Smooth muscle cell (in vitro differentiated cells): ENCODE measurements around the gene PAX8. TPM values are rescaled to one million over a fixed set of nuclear protein-coding genes. Genes with fewer than 3 reads are reported as not detected.

ENCODE experiments used
- DNase-seq: peaks from one replicate; lab custom pipeline; 2025; ENCODE audit not compliant: unreplicated experiment; lab: John Stamatoyannopoulos, UW
- H2AFZ ChIP-seq: fragments of 200-600 bp; sonication (generic); 2 replicates; pipeline ENCODE4 v1.6.0; 2016; ENCODE audit warnings: antibody characterized with exemption, low read depth, mild to moderate bottlenecking
- H3F3A ChIP-seq: fragments of 200-600 bp; sonication (generic); 2 replicates; pipeline ENCODE4 v1.6.0; 2017; ENCODE audit warnings: antibody characterized with exemption, low read depth
- H3K27ac ChIP-seq: fragments of 200-600 bp; sonication (generic); 2 replicates; pipeline ENCODE4 v1.5.1; 2016; ENCODE audit warnings: low read depth, mild to moderate bottlenecking
- H3K27me3 ChIP-seq: fragments of 200-600 bp; sonication (generic); 2 replicates; pipeline ENCODE4 v1.6.1; 2016; ENCODE audit warnings: low read depth, mild to moderate bottlenecking
- H3K36me3 ChIP-seq: fragments of 200-600 bp; sonication (generic); 2 replicates; pipeline ENCODE4 v1.5.1; 2016; ENCODE audit warnings: low read depth
- H3K4me1 ChIP-seq: fragments of 200-600 bp; sonication (generic); 2 replicates; pipeline ENCODE4 v1.5.1; 2016; ENCODE audit warnings: low read depth
- H3K4me2 ChIP-seq: fragments of 200-600 bp; sonication (generic); 2 replicates; pipeline ENCODE4 v1.6.0; 2016; ENCODE audit warnings: mild to moderate bottlenecking
- H3K4me3 ChIP-seq: fragments of 200-600 bp; sonication (generic); 2 replicates; pipeline ENCODE4 v1.5.1; 2016; ENCODE audit warnings: mild to moderate bottlenecking
- H3K79me2 ChIP-seq: fragments of 200-600 bp; sonication (generic); 2 replicates; pipeline ENCODE4 v1.6.0; 2016; ENCODE audit warnings: low read depth, mild to moderate bottlenecking
- H3K9ac ChIP-seq: fragments of 200-600 bp; sonication (generic); 2 replicates; pipeline ENCODE4 v1.6.0; 2016; ENCODE audit warnings: low read depth
- H3K9me3 ChIP-seq: fragments of 200-600 bp; sonication (generic); replicated peaks from 2 replicates; pipeline ENCODE4 v1.5.1; 2016; ENCODE audit warnings: low read depth
- H4K20me1 ChIP-seq: fragments of 200-600 bp; sonication (generic); 2 replicates; pipeline ENCODE4 v1.6.0; 2016; ENCODE audit warnings: low read depth
- WGBS: methylation state at CpG from one replicate; pipeline ENCODE4 v1.1.7; 2016; ENCODE audit warnings: low lambda C conversion rate; 5-methylcytosine and 5-hydroxymethylcytosine counted together
- polyA plus RNA-seq: library from polyadenylated mRNA; unstranded; fragments of >200 nt; fragmentation: Nextera tagmentation; extraction: Ambion mirVana; gene quantifications from 2 replicates; pipeline ENCODE4 v1.2.1, GENCODE V29; 2016
- total RNA-seq: library from RNA; depleted of rRNA; stranded (reverse); fragments of >200 nt; gene quantifications from 2 replicates; pipeline ENCODE4 v1.2.3, GENCODE V29; 2014
- TF ChIP-seq, protein P1 (sequence below): fragments of 200-600 bp; sonication (generic); IDR thresholded peaks from 2 replicates; pipeline ENCODE4 v1.5.1; 2017; ENCODE audit warnings: borderline replicate concordance, mild to moderate bottlenecking, antibody characterized with exemption; ENCODE audit not compliant: insufficient read depth, poor library complexity, severe bottlenecking

PAX8 gene
- total and polyA plus RNA-seq, 2 experiments from 2014 or later, result not detected

DNA sequence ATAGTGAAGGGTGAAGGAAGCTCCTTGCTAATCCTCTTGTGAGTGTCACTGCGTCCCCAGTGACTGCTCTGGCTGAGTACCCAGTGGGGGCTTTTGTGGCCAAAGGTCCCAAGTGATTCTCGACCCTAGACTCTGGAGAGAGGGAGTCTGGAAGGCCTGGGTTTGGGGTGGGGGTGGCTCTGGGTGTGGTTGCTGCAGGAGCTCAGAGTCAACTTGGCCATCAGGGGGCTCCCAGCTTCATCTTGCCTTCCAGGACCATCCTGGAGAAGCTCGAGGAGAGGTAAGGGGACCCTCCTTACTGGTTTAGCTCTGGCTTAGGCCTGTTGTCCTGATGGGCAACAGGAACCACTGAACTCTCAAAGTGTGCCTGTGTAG is 104.4 kb downstream of the PAX8 start:
- WGBS, result 87% methylated on average over 3 of the region's 3 CpGs
- no peaks in the 10 kb centered on the region for H3K27me3 ChIP-seq
- H3K4me1 ChIP-seq, result no peaks in the 10 kb centered on the region
- no peaks in the 10 kb centered on the region for H3K36me3 ChIP-seq
- no peaks in the 10 kb centered on the region for H3K79me2 ChIP-seq
- H2AFZ ChIP-seq, result no peak overlapping the region
- no peaks in the 10 kb centered on the region for H4K20me1 ChIP-seq
- H3K27ac ChIP-seq, result no peak overlapping the region
- TF ChIP-seq, protein P1, sequence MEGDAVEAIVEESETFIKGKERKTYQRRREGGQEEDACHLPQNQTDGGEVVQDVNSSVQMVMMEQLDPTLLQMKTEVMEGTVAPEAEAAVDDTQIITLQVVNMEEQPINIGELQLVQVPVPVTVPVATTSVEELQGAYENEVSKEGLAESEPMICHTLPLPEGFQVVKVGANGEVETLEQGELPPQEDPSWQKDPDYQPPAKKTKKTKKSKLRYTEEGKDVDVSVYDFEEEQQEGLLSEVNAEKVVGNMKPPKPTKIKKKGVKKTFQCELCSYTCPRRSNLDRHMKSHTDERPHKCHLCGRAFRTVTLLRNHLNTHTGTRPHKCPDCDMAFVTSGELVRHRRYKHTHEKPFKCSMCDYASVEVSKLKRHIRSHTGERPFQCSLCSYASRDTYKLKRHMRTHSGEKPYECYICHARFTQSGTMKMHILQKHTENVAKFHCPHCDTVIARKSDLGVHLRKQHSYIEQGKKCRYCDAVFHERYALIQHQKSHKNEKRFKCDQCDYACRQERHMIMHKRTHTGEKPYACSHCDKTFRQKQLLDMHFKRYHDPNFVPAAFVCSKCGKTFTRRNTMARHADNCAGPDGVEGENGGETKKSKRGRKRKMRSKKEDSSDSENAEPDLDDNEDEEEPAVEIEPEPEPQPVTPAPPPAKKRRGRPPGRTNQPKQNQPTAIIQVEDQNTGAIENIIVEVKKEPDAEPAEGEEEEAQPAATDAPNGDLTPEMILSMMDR, result no peak
- H3F3A ChIP-seq, result no peaks in the 10 kb centered on the region
- H3K9me3 ChIP-seq, result no peaks in the 10 kb centered on the region
- H3K4me2 ChIP-seq, result no peak overlapping the region
- no peak overlapping the region for H3K9ac ChIP-seq
- no peak overlapping the region for H3K4me3 ChIP-seq
- no peak for DNase-seq

DNA sequence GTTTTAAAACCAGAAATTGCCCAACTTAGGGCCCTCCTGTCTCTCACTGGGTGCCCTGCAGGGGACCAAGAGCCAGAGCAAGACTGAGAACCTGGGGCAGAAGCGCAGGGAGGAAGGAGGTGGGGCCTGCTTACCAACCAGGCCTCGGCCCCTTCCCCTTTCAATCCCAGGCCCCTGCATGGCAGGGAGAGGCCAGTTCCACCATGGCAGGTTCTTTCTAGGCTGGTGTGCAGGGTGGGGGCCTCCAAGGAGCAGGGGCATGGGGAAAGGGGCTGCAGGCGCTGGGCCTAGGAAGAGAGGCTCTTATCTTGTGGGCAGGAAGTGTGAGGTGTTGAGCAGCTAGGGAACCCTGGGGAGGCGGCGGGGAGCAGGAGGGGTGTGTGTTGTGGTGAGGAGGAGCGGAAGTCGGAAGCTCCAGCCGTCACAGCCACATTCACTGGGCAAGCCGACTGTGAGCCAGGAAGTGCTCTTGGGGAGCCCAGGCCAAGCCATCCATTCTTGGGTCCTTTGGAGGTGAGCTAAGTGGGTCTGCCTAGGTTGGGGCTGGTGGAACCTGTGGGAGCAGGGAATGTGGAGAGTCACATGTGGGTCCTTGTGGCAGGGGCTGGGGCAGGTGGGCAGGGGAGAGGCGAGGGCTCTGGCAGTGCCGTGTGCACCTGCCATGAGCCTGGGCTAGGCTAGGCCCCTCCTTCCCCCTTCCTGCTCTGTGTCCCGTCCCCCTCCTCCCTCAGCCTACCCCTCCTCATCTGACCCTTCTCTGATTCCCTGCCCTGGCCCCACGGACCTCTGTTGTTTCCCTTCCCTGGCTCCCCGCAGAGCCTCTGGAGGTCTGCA is 105.0 kb downstream of the PAX8 start, which contains the start of gene PSD4:
PSD4 (plus strand) TSS at position 430 of the 834 bp plus-strand sequence. CDS start 8,486 bp downstream, outside the sequence.
- no peak within 1 kb of the TSS for H2AFZ ChIP-seq
- no peaks in the 10 kb centered on the region for H3K9me3 ChIP-seq
- no peak within 1 kb of the TSS for H3K4me2 ChIP-seq
- no peaks in the 10 kb centered on the region for H3K36me3 ChIP-seq
- H3F3A ChIP-seq, result no peaks in the 10 kb centered on the region
- TF ChIP-seq, protein P1, result no peak
- DNase-seq, result no peak
- no peaks in the 10 kb centered on the region for H4K20me1 ChIP-seq
- H3K27me3 ChIP-seq, result no peaks in the 10 kb centered on the region
- H3K4me1 ChIP-seq, result no peaks in the 10 kb centered on the region
- H3K27ac ChIP-seq, result no peak within 1 kb of the TSS
- WGBS, result 84% methylated on average over 13 of the region's 14 CpGs
- no peak within 1 kb of the TSS for H3K4me3 ChIP-seq
- H3K79me2 ChIP-seq, result no peaks in the 10 kb centered on the region
- no peak within 1 kb of the TSS for H3K9ac ChIP-seq

DNA sequence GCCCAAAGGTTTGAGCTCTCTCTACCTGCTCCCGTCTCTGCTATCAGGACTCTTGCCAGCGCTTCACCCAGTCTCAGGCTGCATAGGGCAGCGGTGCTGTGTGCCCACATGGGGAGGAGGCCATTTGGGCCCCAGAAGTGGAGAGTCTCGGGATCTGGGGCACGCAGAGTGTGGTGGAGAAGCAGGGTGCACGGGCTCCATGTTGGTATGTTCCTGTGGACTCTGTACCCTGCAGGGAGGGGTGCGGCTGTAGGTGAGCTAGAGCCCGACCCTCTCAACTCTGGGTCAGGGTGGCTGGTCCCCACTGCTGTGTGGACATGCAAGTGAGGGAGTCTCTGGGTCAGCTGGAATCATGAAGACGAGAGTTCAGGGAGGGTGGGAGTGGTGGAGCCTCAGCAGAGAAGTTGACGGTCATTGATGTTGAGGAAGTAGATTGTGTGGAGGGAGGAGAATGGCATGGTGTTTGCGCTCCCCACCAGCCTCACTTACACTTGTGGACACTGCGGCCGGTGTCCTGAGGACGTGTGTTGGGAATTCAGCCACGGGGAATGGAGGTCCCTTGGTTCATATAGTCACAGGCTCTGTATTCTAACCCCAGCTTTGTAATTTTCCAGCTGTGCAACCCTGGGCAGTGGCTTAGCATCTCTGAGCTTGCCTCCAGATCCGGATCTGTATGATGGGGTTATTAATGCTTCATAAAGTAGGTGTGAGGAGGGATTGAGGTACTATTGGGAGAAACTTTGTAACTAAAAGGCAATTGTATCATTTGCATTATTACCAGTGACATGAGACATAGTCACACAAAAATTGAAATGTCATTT is 105.8 kb downstream of the PAX8 start:
- no peaks in the 10 kb centered on the region for H3K79me2 ChIP-seq
- WGBS, result 88% methylated on average over 16 of the region's 16 CpGs
- no peak overlapping the region for H3K4me3 ChIP-seq
- H3K27me3 ChIP-seq, result no peaks in the 10 kb centered on the region
- no peak overlapping the region for H2AFZ ChIP-seq
- no peak overlapping the region for H3K27ac ChIP-seq
- no peaks in the 10 kb centered on the region for H3K36me3 ChIP-seq
- no peak overlapping the region for H3K9ac ChIP-seq
- TF ChIP-seq, protein P1, result no peak
- H3F3A ChIP-seq, result no peaks in the 10 kb centered on the region
- no peaks in the 10 kb centered on the region for H3K9me3 ChIP-seq
- H3K4me2 ChIP-seq, result no peak overlapping the region
- no peak for DNase-seq
- no peaks in the 10 kb centered on the region for H4K20me1 ChIP-seq
- H3K4me1 ChIP-seq, result no peaks in the 10 kb centered on the region
